C4-2B (cell line): Measurements from ENCODE around the gene COP1.

Experiments used
- ZFX ChIP-seq: fragments of 450-650 bp; IDR thresholded peaks from 2 replicates; pipeline ENCODE4 v1.6.1; 2017
- TF ChIP-seq, protein P1 (sequence below): fragments of 450-650 bp; conservative IDR thresholded peaks from 2 replicates; pipeline ENCODE4 v1.5.1; 2017; ENCODE audit warnings: mild to moderate bottlenecking

DNA sequence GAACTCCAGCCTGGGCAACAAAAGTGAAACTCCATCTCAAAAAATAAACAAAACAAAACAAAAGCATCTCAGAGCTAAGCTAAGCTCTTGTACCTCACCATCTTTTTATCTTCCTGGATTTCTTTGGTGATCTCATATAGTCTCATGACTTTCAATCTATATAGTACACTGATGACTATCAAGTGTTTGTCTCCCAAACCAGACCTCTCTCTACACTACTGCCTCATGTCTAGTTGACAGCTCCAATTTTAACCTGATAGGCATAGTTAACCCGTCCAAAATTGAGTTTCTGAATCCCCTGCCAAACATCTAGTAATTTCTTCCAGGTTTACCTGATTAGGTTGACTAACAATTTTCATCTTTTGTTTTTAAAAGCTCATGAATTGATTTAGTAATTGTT, 151.7 kb downstream of the COP1 start:
- TF ChIP-seq, protein P1, sequence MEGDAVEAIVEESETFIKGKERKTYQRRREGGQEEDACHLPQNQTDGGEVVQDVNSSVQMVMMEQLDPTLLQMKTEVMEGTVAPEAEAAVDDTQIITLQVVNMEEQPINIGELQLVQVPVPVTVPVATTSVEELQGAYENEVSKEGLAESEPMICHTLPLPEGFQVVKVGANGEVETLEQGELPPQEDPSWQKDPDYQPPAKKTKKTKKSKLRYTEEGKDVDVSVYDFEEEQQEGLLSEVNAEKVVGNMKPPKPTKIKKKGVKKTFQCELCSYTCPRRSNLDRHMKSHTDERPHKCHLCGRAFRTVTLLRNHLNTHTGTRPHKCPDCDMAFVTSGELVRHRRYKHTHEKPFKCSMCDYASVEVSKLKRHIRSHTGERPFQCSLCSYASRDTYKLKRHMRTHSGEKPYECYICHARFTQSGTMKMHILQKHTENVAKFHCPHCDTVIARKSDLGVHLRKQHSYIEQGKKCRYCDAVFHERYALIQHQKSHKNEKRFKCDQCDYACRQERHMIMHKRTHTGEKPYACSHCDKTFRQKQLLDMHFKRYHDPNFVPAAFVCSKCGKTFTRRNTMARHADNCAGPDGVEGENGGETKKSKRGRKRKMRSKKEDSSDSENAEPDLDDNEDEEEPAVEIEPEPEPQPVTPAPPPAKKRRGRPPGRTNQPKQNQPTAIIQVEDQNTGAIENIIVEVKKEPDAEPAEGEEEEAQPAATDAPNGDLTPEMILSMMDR: no peak
- no peak for TF ChIP-seq ZFX
